NOMO-1 treated with DMSO at 0.1 percent for 48 hours (cell line): Measurements from ENCODE around the gene DEFB114.

Experiments used
- DNase-seq: peaks from one replicate; lab custom pipeline; 2025; ENCODE audit not compliant: unreplicated experiment; lab: John Stamatoyannopoulos, UW

The DEFB114 gene

GRCh38 chr6:49937017-49937416 is 26.9 kb downstream of the DEFB114 start:
- DNase-seq = no peak

DNA sequence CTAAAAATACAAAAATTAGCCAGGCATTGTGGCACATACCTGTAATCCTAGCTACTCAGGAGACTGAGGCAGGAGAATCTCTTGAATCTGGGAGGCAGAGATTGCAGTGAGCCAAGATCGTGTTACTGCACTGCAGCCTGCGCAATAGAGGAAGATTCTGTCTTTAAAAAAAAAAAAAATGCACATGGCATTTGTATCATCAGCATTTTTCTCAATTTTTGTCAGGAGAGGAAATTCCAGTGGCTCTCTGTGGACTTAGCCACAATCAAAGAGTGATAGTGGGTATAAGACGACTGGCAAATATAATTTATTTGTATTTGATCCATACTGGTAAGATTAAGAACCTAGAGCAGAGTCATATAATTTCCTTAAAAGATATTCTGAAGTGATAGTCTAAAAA is 28.6 kb downstream of the DEFB114 start:
- no peak for DNase-seq

DNA sequence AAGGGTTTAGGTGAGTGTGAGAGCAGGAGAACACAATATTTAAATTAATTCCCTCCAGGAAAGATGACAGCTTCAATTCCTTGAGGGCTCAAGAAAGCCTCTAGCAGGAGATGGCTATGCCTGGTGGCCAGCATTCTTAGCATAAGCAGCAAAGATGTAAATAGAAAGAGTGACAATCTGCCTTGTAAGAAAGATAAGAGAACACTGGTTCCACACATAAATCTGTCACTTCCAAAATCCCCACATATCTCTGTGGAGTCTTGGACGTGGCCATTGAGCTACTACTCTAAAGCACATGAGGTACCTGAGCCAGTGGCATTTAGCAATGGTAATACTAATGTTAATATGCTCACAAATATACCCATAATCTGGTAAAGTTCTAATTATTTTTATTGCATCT is 29.2 kb downstream of the DEFB114 start:
- DNase-seq = no peak

- no peak for DNase-seq
These were observed 30.4 kb downstream of the DEFB114 start for GRCh38 chr6:49933526-49933925.

DNA sequence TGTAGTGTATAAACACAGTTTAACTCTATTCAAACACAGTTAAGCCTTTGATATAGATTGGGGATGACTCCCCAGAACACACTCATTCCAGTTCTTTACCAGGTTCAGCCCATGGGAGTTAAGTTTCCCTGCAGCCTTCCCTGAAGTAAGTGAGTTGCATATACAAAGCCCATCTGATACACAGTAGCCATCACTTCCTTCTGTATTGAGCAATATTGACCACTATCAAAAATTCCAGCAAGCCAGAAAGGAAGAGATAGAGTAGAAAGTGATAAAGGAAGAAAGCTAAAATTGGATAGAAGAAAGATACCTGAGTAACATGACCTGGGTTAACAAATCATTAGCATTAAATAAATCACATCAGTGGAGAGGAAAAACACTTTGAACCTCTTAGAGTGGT is 34.6 kb downstream of the DEFB114 start:
- DNase-seq = no peak

GRCh38 chr6:49923826-49924225 is 40.1 kb downstream of the DEFB114 start:
- DNase-seq = no peak

DNA sequence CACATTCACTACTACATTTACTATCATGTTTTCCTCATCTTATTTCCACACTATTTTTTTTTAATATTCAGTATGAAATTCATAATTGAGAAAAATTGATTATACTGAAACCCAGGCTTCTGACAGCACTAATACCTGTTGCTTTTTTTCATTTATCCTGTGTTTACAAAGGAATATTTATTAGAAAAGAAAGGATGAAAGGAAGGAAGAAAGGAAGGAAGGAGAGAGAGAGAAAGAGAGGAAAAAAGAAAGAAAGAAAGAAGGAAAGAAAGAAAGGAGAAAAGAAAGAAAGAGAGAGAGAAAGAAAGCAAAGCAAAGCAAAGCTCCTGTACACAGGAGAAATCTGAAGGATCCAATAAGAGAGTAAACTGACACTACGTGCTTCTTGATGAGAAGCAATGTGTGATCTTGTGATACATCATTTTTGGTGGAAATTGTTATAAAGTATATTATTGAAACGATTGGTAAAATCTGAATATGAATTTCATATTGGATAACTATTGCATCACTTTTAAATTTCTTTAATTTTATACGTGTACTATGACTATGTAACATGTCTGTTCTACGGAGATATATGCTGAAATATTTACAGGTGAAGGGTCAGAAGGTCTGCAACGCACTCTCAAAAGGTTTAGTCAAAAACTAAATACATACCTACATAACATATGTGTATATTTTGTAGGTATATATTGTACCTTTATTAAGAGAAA is 43.9 kb downstream of the DEFB114 start:
- no peak for DNase-seq

- DNase-seq = no peak
These were observed 44.7 kb downstream of the DEFB114 start for GRCh38 chr6:49919261-49919660.

DNA sequence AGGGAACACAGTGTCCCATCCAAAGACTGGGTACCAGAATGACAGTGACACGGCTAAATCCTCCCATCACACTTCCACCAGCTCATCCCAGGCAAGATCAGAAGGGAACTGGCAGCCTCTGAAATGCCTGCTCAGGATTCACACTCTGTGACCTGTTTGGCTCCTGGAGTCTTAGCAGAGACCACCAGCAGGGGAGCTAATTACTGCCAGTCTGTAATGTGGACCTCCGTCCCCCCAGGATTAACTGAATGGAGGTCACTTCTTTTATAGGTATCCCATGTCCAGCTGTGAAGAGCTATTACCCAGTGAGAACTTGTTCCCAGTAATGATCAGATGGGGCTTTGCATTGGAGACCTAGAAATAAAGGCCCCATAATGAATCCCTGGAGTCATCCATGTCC is 45.2 kb downstream of the DEFB114 start:
- no peak for DNase-seq

DNA sequence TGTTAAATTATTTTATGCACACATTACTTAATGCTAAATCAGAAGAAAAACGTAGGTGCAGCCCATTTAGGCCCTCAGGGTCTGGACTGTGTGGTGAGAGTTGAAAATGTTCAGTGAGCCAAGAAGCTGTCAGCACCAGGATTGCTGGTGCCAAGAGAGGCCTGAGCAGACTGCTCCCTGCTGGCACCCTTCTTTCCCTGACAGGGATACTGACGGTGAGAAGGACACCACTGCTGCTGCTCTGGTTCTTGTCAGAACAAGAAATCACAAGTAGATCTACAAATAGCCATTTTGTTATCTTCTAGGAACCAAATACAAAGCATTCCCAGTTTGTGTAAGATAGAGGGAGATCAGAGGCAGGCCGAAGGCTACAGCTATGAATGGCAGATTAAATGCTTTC is 48.9 kb downstream of the DEFB114 start:
- DNase-seq = no peak

- DNase-seq = no peak
These were observed 50.2 kb downstream of the DEFB114 start for GRCh38 chr6:49913636-49914375.

- no peak for DNase-seq
These were observed 51.8 kb downstream of the DEFB114 start for GRCh38 chr6:49912196-49912595.

DNA sequence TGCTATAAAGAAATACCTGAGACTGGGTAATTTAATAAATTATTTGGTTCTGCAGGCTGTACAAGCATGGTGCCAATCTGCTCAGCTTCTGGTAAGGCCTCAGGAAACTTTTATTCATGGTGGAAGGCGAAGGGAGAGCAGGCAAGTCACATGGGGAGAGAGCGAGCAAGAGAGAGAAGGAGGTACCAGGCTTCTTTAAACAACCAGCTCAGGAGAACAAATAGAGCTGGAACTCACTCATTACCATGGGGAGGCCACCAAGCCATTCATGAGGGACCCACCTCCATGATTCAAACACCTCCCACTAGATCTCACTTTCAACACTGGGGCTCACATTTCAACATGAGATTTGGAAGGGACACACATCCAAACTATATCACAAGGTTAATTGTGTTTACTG is 52.7 kb downstream of the DEFB114 start:
- no peak for DNase-seq
